Heart right ventricle (tissue), 16 donors: ENCODE measurements around the gene PARD3. TPM values are rescaled to one million over a fixed set of nuclear protein-coding genes. Genes with fewer than 3 reads are reported as not detected.

Experiments
- ATAC-seq, 8 donors: fragments of 200-7000 bp; cut with Tn5 transposase; one replicate each; pipeline ENCODE4 v1.9.1; 2020; ENCODE audit warnings: mild to moderate bottlenecking in 8 of 8, moderate library complexity in 8 of 8, moderate number of reproducible peaks in 1 of 8
- DNase-seq, 2 donors: peaks; one replicate each; pipeline ENCODE4 v3.0.0-alpha.2; 2020
- H3K27ac ChIP-seq, 10 donors: fragments of 200-600 bp; sonication (generic) in 2 of 10; one replicate each; pipeline versions ENCODE4 v1.5.0 to v1.8.0; 2020 to 2022; ENCODE audit warnings: mild to moderate bottlenecking in 3 of 10
- H3K27me3 ChIP-seq, 7 donors: fragments of 200-600 bp; one replicate each; pipeline ENCODE4 v1.8.0; 2021 to 2022; ENCODE audit warnings: mild to moderate bottlenecking in 2 of 7
- H3K36me3 ChIP-seq, 9 donors: fragments of 200-600 bp; sonication (generic) in 1 of 9; one replicate each; pipeline versions ENCODE4 v1.5.0 to v1.8.0; 2020 to 2022; ENCODE audit warnings: mild to moderate bottlenecking in 2 of 9
- H3K4me1 ChIP-seq, 9 donors: fragments of 200-600 bp; sonication (generic) in 1 of 9; one replicate each; pipeline versions ENCODE4 v1.5.0 to v1.8.0; 2020 to 2022; ENCODE audit warnings: mild to moderate bottlenecking in 4 of 9
- H3K4me3 ChIP-seq, 10 donors: fragments of 200-600 bp; sonication (generic) in 2 of 10; one replicate each; pipeline versions ENCODE4 v1.5.0 to v1.8.0; 2020 to 2022; ENCODE audit warnings: mild to moderate bottlenecking in 7 of 10, moderate library complexity in 2 of 10
- H3K9me3 ChIP-seq, 11 donors: fragments of 200-600 bp in 10 of 11; sonication (generic) in 2 of 11; one replicate each; pipeline versions ENCODE4 v1.5.0 to v1.8.0; 2013 to 2022; ENCODE audit warnings: mild to moderate bottlenecking in 2 of 11, control low read depth in 1 of 11, moderate library complexity in 1 of 11
- WGBS, 2 donors: extraction: QIAGEN DNeasy Blood & Tissue Kit; methylation state at CpG; one replicate each; pipeline ENCODE4 v1.1.7; 2013; ENCODE audit warnings: inconsistent platforms in 1 of 2; 5-methylcytosine and 5-hydroxymethylcytosine counted together
- intact Hi-C, 10 donors: fragments of 100-400 bp; cut with DNase I; formaldehyde crosslinking; loops; one replicate each; pipeline versions ENCODE4 v1.11.1 to v1.14.2; 2022
- polyA plus RNA-seq, 2 donors: library from polyadenylated mRNA; stranded (reverse); fragments of 200-250 nt; gene quantifications; one replicate each; pipeline ENCODE4 v1.2.3, GENCODE V29; 2013
- total RNA-seq, 10 donors: library from RNA; stranded (reverse); fragmentation: NEBNext Ultra II Directional in 3 of 10; extraction: Animal tissue kit (Norgen Biotek cat#: 25700) in 3 of 10; gene quantifications; one replicate each; pipeline versions ENCODE4 v1.2.1 to v1.2.4, GENCODE V29; 2021 to 2023
- TF ChIP-seq, protein P1 (sequence below), 9 donors: fragments of 200-600 bp; sonication (generic) in 2 of 9; IDR thresholded peaks; one replicate each; pipeline versions ENCODE4 v1.5.0 to v1.8.0; 2021 to 2022; ENCODE audit warnings: antibody characterized with exemption in 9 of 9, mild to moderate bottlenecking in 5 of 9, moderate library complexity in 1 of 9
- donor health status: Arrhythmogenic right ventricular cardiomyopathy.
- donor health status: ischemic (EF 13 %, LVEDD 7.1; RV severe dilation, severe dysfunction).
- donor health status: healthy with polysubstance abuse.
- donor health status: DM: no; HTN: yes; CAD: no.
- donor health status: DM: no; HTN: no; CAD: no.
- donor health status: ischemic (EF 25% LVEDD 6.9; RV normal size, moderate dysfunction).
- donor health status: ischemic (EF 25% LVEDD 5.7; RV mildly dilated, moderate dysfunction).
- donor health status: healthy.
- donor health status: DM: yes; HTN: yes; CAD: no.
- donor health status: Ischemic cardiomyopathy.
- donor health status: ischemic (EF 35%, LVEDD 5.7; RV mildly dilated, moderate dysfunction).
- donor health status: nonischemic (EF 11% LVEDD 7.7; RV severe dilation, severe dysfunction).
- donor health status: DM: yes; HTN: yes; CAD: no.
- donor health status: PGD.
- donor health status: ischemic (EF 29% LVEDD 5.4; RV normal size, mild dysfunction).
- donor health status: nonischemic (EF 23%, LVEDD 6.1; RV moderate dilation, normal function).

PARD3 gene
- total and polyA plus RNA-seq, 12 donors, result 19.7 to 41.8 (median 34.2) TPM

DNA sequence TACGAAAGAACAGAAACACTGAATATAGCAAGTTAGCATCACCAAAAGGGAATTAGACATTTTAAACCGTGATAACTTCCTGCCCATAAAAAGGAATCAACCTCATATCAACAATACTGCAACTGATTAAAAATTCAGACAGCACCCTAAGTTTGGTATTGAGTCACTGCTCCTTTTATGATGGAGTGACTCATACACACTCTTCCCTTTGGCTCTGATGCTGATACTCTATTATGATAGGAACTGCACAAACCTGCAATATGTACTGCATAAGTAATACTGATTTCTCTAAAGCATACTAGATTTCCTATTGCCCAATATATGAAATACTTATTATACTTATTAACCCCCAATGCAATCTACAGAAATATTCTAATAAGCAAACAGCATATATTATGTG, 118.7 kb downstream of the PARD3 start:
- Histone ChIP-seq H3K9me3 (peaks cover 0 to 4% (median 0%) of the 10 kb centered on the region in 11 donors), H3K27ac (no peak overlapping the region), H3K4me1 (peaks cover 0 to 37% (median 25%) of the 10 kb centered on the region in 9 donors), H3K27me3 (no peaks in the 10 kb centered on the region), H3K4me3 (no peak overlapping the region), H3K36me3 (no peaks in the 10 kb centered on the region)
- TF ChIP-seq, protein P1, sequence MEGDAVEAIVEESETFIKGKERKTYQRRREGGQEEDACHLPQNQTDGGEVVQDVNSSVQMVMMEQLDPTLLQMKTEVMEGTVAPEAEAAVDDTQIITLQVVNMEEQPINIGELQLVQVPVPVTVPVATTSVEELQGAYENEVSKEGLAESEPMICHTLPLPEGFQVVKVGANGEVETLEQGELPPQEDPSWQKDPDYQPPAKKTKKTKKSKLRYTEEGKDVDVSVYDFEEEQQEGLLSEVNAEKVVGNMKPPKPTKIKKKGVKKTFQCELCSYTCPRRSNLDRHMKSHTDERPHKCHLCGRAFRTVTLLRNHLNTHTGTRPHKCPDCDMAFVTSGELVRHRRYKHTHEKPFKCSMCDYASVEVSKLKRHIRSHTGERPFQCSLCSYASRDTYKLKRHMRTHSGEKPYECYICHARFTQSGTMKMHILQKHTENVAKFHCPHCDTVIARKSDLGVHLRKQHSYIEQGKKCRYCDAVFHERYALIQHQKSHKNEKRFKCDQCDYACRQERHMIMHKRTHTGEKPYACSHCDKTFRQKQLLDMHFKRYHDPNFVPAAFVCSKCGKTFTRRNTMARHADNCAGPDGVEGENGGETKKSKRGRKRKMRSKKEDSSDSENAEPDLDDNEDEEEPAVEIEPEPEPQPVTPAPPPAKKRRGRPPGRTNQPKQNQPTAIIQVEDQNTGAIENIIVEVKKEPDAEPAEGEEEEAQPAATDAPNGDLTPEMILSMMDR (IDR thresholded peaks at IDR 0.05), result no peak
- ATAC-seq (peak in 3 of 8 donors; percentile 50 to 71 (median 64)), DNase-seq (no peak)
- intact Hi-C loops, result no loop called here
- WGBS, 2 donors, result 60 to 72% methylated on average over 2 of the region's 2 CpGs

DNA sequence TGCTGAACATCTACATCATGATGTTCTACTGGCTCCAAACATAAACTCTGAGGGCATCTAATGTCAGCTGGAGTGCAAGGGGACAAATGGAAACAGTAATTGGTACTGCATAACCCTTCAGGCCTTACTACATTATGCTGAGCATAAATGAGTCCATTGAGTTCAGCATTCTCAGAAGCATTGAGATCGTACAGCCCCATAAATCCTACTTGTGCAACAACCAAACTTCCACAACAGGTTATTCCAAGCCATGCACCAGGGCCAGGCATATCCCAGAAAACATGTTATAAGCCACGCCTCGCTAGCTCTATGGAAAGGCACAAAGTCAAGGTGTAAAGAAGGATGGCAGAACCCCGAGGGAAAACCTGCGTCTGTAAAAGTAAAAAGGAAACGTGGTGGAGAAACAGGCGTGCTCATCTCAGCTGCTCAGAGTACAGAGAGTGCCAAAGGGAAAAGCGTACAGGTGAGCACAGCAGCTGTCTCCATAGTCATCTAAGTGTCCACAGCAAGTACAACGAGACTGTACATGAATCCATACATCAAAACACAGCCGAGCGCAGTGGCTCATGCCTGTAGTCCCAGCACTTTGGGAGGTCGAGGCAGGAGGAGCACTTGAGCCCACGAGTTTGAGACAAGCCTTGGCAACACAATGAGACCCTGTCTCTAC, 124.6 kb downstream of the PARD3 start:
- WGBS, 2 donors, result 87 to 91% methylated on average over 13 of the region's 13 CpGs
- H3K4me3 ChIP-seq, result no peak overlapping the region
- H3K27ac ChIP-seq, result no peak overlapping the region
- DNase-seq (no peak), ATAC-seq (no peak)
- H3K4me1 ChIP-seq, result peaks cover 0 to 26% (median 17%) of the 10 kb centered on the region in 9 donors
- no peaks in the 10 kb centered on the region for H3K27me3 ChIP-seq
- H3K36me3 ChIP-seq, result no peaks in the 10 kb centered on the region
- TF ChIP-seq, protein P1 (IDR thresholded peaks at IDR 0.05), result no peak
- peaks cover 0 to 5% (median 0%) of the 10 kb centered on the region in 11 donors for H3K9me3 ChIP-seq
- intact Hi-C loops, result no loop called here

- intact Hi-C loops, result no loop called here
- Histone ChIP-seq H3K4me3 (no peak overlapping the region), H3K4me1 (peaks cover 0 to 26% (median 17%) of the 10 kb centered on the region in 9 donors), H3K27me3 (no peaks in the 10 kb centered on the region), H3K9me3 (peaks cover 0 to 5% (median 0%) of the 10 kb centered on the region in 11 donors), H3K27ac (peak overlapping the region in 1 of 10 donors; percentile 38), H3K36me3 (no peaks in the 10 kb centered on the region)
- TF ChIP-seq, protein P1 (IDR thresholded peaks at IDR 0.05), result no peak
- DNase-seq (no peak), ATAC-seq (peak in 5 of 8 donors; percentile 21 to 66 (median 49))
- 32 to 34% methylated on average over 8 of the region's 8 CpGs for WGBS, 2 donors
These were observed 126.0 kb downstream of the PARD3 start for GRCh38 chr10:34689053-34689452.

DNA sequence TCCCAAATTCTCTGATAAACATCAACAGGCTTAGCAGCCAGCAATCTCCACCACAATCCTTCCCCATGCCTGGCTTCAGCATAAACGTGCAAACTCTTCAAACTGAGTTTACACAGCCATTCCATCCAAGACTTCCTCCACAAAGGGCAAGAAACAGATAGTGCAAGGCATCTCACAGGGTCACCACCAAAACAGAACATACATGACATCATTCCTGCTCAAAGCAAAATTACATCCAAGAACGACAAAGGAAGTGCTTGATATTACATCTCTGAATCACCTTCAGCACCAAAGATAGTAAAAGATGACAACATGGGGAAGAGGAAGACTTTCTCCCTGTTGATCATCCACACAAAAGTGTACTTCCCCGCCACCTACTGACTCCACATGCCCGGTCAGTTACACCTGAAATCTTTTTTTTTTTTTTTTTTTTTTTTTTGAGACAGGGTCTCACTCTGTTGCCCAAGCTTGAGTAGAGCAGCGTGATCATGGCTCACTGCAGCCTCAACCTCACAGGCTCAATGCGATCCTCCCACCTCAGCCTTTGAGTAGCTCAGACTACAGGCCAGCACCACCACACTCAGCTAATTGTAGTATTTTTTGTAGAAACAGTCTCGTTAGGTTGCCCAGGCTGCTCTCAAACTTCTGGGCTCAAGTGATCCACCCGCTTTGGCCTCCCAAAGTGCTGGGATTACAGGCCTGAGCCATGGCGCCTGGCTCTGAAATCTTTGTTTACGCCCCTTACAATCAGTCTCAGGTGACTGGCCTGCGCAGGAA, 127.5 kb downstream of the PARD3 start:
- TF ChIP-seq, protein P1 (IDR thresholded peaks at IDR 0.05), result no peak
- intact Hi-C loops, result no loop called here
- Histone ChIP-seq H3K27ac (peak overlapping the region in 5 of 10 donors; percentile 27 to 42 (median 38)), H3K4me3 (no peak overlapping the region), H3K9me3 (peaks cover 0 to 5% (median 0%) of the 10 kb centered on the region in 11 donors), H3K36me3 (no peaks in the 10 kb centered on the region), H3K27me3 (no peaks in the 10 kb centered on the region), H3K4me1 (peaks cover 0 to 26% (median 17%) of the 10 kb centered on the region in 9 donors)
- ATAC-seq (peak in 7 of 8 donors; percentile 16 to 46 (median 32)), DNase-seq (no peak)
- WGBS, 2 donors, result 79 to 83% methylated on average over 11 of the region's 11 CpGs
